Lower lobe of right lung (tissue), 2 donors: ENCODE measurements around the gene PRAF2. TPM values are rescaled to one million over a fixed set of nuclear protein-coding genes. Genes with fewer than 3 reads are reported as not detected.

ENCODE experiments used
- ATAC-seq, 2 donors: fragments of 200-7000 bp; cut with Tn5 transposase; one replicate each; pipeline ENCODE4 v1.9.1; 2020 to 2022; ENCODE audit warnings: mild to moderate bottlenecking in 2 of 2, moderate library complexity in 2 of 2
- DNase-seq: peaks from one replicate; pipeline ENCODE4 v3.0.0-alpha.2; 2020
- H3K27ac ChIP-seq: fragments of 200-600 bp; one replicate; pipeline ENCODE4 v1.8.0; 2022
- H3K27me3 ChIP-seq: fragments of 200-600 bp; one replicate; pipeline ENCODE4 v1.8.0; 2022; ENCODE audit warnings: low read depth
- H3K36me3 ChIP-seq: fragments of 200-600 bp; one replicate; pipeline ENCODE4 v1.8.0; 2022; ENCODE audit warnings: mild to moderate bottlenecking
- H3K4me1 ChIP-seq: fragments of 200-600 bp; one replicate; pipeline ENCODE4 v1.8.0; 2022
- H3K4me3 ChIP-seq: fragments of 200-600 bp; one replicate; pipeline ENCODE4 v1.8.0; 2022; ENCODE audit warnings: mild to moderate bottlenecking
- H3K9me3 ChIP-seq: fragments of 200-600 bp; one replicate; pipeline ENCODE4 v1.8.0; 2022
- CTCF ChIP-seq: fragments of 200-600 bp; IDR thresholded peaks from one replicate; pipeline ENCODE4 v1.8.0; 2022; ENCODE audit warnings: antibody characterized with exemption, mild to moderate bottlenecking
- intact Hi-C: fragments of 100-400 bp; cut with DNase I; formaldehyde crosslinking; loops from one replicate; pipeline ENCODE4 v1.11.0; 2022
- total RNA-seq: library from RNA; stranded (reverse); fragmentation: NEBNext Ultra II Directional; extraction: Animal tissue kit (Norgen Biotek cat#: 25700); gene quantifications from one replicate; pipeline ENCODE4 v1.2.1, GENCODE V29; 2021
- donor health status: DM: no; HTN: yes; CAD: no; lungs with severe emphysema.

Gene PRAF2
- total RNA-seq, 1 donor from 2014 or later: 17.4 TPM

- DNase-seq (no peak), ATAC-seq (peak; percentile 0 to 3)
- H3K36me3 ChIP-seq: peaks cover 18% of the 10 kb centered on the region
Observed at GRCh38 chrX:49042581-49043219, 31.1 kb downstream of the PRAF2 start.

GRCh38 chrX:49041744-49042580 is 31.8 kb downstream of the PRAF2 start:
- intact Hi-C loops: no loop called here
- ATAC-seq: no peak
- Histone ChIP-seq H3K27me3 (no peaks in the 10 kb centered on the region), H3K36me3 (peaks cover 25% of the 10 kb centered on the region), H3K9me3 (no peaks in the 10 kb centered on the region), H3K4me3 (peak overlapping the region; percentile 72), H3K4me1 (peaks cover 24% of the 10 kb centered on the region), H3K27ac (peak overlapping the region; percentile 96)
- no peak for TF ChIP-seq CTCF
- no peak for DNase-seq

More at GRCh38 chrX:49042581-49043219, 31.1 kb downstream of the PRAF2 start:
- no peak for TF ChIP-seq CTCF
- intact Hi-C loops: no loop called here
- peaks cover 24% of the 10 kb centered on the region for H3K4me1 ChIP-seq
- no peaks in the 10 kb centered on the region for H3K27me3 ChIP-seq
- H3K9me3 ChIP-seq: no peaks in the 10 kb centered on the region
- peak overlapping the region; percentile 96 for H3K27ac ChIP-seq
- peak overlapping the region; percentile 72 for H3K4me3 ChIP-seq

- Histone ChIP-seq H3K27me3 (no peaks in the 10 kb centered on the region), H3K4me3 (peak overlapping the region; percentile 72), H3K27ac (peak overlapping the region; percentile 65), H3K36me3 (peaks cover 38% of the 10 kb centered on the region), H3K9me3 (no peaks in the 10 kb centered on the region), H3K4me1 (peaks cover 24% of the 10 kb centered on the region)
- ATAC-seq (no peak), DNase-seq (no peak)
- TF ChIP-seq CTCF: no peak
- intact Hi-C loops: no loop called here
Observed at GRCh38 chrX:49040376-49040955, 33.3 kb downstream of the PRAF2 start.

GRCh38 chrX:49039598-49040375 is 34.0 kb downstream of the PRAF2 start:
- H3K27me3 ChIP-seq: no peaks in the 10 kb centered on the region
- DNase-seq (peak; percentile 78), ATAC-seq (peak; percentile 29 to 46)
- peaks cover 39% of the 10 kb centered on the region for H3K36me3 ChIP-seq
- H3K27ac ChIP-seq: peak overlapping the region; percentile 65
- H3K4me3 ChIP-seq: peak overlapping the region; percentile 72
- H3K9me3 ChIP-seq: no peaks in the 10 kb centered on the region
- no peak for TF ChIP-seq CTCF
- peaks cover 24% of the 10 kb centered on the region for H3K4me1 ChIP-seq
- intact Hi-C loops: no loop called here

- Histone ChIP-seq H3K4me1 (peaks cover 24% of the 10 kb centered on the region), H3K27me3 (no peaks in the 10 kb centered on the region), H3K9me3 (no peaks in the 10 kb centered on the region), H3K36me3 (peaks cover 56% of the 10 kb centered on the region), H3K4me3 (no peak overlapping the region), H3K27ac (no peak overlapping the region)
- TF ChIP-seq CTCF: no peak
- DNase-seq: no peak
- no peak for ATAC-seq
- intact Hi-C loops: no loop called here
Observed at GRCh38 chrX:49037883-49038475, 35.8 kb downstream of the PRAF2 start.
